IPS-20b (cell line): ENCODE measurements around the gene SORCS1.
A peak's percentile ranks its signal among the peaks of the same experiment; 100 is the strongest.

Source experiments
- H3K27ac ChIP-seq: one replicate; pipeline ENCODE4 v1.5.1; 2013; ENCODE audit warnings: low read length
- H3K27me3 ChIP-seq: 2 replicates; pipeline ENCODE4 v1.6.1; 2013; ENCODE audit warnings: mild to moderate bottlenecking, low read length, inconsistent platforms; ENCODE audit not compliant: insufficient read depth
- H3K36me3 ChIP-seq: 2 replicates; pipeline ENCODE4 v1.6.1; 2013; ENCODE audit warnings: low read depth, mild to moderate bottlenecking, inconsistent platforms, low read length, moderate library complexity; ENCODE audit not compliant: insufficient read depth
- H3K4me1 ChIP-seq: 2 replicates; pipeline ENCODE4 v1.6.1; 2013; ENCODE audit warnings: mild to moderate bottlenecking, control low read depth, inconsistent platforms, low read length, moderate library complexity; ENCODE audit not compliant: insufficient read depth
- H3K4me3 ChIP-seq: 2 replicates; pipeline ENCODE4 v1.5.1; 2013; ENCODE audit warnings: mild to moderate bottlenecking, low read length, inconsistent platforms
- H3K9ac ChIP-seq: 2 replicates; pipeline ENCODE4 v1.6.1; 2013; ENCODE audit warnings: low read depth, mild to moderate bottlenecking, inconsistent platforms, low read length, moderate library complexity
- H3K9me3 ChIP-seq: 2 replicates; pipeline ENCODE4 v1.6.1; 2013; ENCODE audit warnings: mild to moderate bottlenecking, low read depth, low read length, inconsistent platforms; ENCODE audit not compliant: insufficient read depth

Gene SORCS1

GRCh38 chr10:106711313-106711906 is 453.1 kb downstream of the SORCS1 start:
- H3K27me3 ChIP-seq, result no peaks in the 10 kb centered on the region
- peaks cover 15% of the 10 kb centered on the region for H3K4me1 ChIP-seq
- no peak overlapping the region for H3K27ac ChIP-seq
- no peaks in the 10 kb centered on the region for H3K36me3 ChIP-seq
- no peak overlapping the region for H3K4me3 ChIP-seq
- H3K9ac ChIP-seq, result no peak overlapping the region
- H3K9me3 ChIP-seq, result no peaks in the 10 kb centered on the region

DNA sequence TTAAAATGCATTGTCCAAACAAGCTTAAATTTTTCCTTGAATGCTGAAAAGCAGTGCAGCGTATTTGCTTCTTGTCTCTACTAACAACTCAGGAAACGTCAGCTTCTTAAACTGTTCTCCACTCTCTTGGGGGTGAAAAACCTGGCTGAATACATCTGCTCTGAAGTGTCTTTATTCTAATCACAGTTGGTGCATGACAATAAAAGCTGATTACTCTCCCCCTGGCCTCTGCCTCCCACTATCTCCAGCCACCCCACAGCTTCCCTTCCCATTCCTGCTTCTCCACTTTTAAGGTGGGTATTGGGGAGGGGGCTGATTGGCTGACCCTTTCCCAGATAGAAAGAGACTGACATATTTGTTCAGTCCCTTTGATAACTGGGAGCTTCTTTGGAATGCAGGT is 456.0 kb downstream of the SORCS1 start:
- H3K9ac ChIP-seq, result no peak overlapping the region
- no peaks in the 10 kb centered on the region for H3K27me3 ChIP-seq
- no peaks in the 10 kb centered on the region for H3K9me3 ChIP-seq
- H3K4me3 ChIP-seq, result peak overlapping the region; percentile 27; the same call in 1 of the 2 replicates
- no peaks in the 10 kb centered on the region for H3K36me3 ChIP-seq
- peak overlapping the region; percentile 67 for H3K27ac ChIP-seq
- H3K4me1 ChIP-seq, result peaks cover 15% of the 10 kb centered on the region

DNA sequence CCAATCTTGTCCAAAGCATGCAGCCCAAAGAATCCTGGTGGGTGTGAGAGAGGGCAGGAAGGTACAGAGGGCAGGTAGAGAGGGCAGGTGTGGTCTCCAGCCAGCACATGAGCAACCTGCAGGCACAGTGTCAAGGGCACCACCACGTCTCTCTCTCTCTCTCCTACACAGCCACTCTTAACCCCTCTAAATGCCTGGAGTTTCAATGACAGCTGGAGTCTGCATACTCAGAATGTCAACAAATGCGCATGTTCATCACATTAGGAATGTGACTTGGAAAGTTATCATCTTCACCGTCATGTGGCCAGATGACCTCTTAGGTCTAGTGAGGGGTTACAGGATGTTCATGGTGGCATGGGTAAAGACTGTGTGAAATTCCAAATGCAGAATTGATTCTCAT is 456.8 kb downstream of the SORCS1 start:
- no peaks in the 10 kb centered on the region for H3K27me3 ChIP-seq
- H3K9ac ChIP-seq, result no peak overlapping the region
- H3K9me3 ChIP-seq, result no peaks in the 10 kb centered on the region
- no peak overlapping the region for H3K27ac ChIP-seq
- no peaks in the 10 kb centered on the region for H3K36me3 ChIP-seq
- H3K4me3 ChIP-seq, result peak overlapping the region; percentile 6; the same call in 1 of the 2 replicates
- H3K4me1 ChIP-seq, result peaks cover 15% of the 10 kb centered on the region

DNA sequence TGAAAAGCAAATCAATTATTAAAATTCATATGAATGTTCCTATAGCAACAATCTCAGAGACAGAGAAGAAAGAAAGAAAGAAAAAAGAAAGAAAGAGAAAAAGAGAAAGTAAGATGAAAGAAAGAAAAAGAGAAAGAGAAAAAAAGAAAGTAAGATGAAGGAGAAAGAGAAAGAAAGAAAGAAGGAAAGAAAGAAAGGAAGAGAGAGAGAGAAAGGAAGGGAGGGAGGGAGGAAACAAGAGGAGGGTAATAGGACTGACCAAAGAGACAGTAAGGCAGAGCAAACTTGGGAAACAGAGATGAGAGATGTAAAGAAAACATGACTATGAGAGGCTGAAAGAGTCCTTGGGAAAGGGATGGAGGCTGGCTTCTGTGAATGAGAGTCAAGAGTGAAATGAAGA is 458.4 kb downstream of the SORCS1 start:
- H3K9me3 ChIP-seq, result no peaks in the 10 kb centered on the region
- no peak overlapping the region for H3K4me3 ChIP-seq
- no peaks in the 10 kb centered on the region for H3K36me3 ChIP-seq
- no peak overlapping the region for H3K27ac ChIP-seq
- H3K27me3 ChIP-seq, result no peaks in the 10 kb centered on the region
- peaks cover 15% of the 10 kb centered on the region for H3K4me1 ChIP-seq
- no peak overlapping the region for H3K9ac ChIP-seq

DNA sequence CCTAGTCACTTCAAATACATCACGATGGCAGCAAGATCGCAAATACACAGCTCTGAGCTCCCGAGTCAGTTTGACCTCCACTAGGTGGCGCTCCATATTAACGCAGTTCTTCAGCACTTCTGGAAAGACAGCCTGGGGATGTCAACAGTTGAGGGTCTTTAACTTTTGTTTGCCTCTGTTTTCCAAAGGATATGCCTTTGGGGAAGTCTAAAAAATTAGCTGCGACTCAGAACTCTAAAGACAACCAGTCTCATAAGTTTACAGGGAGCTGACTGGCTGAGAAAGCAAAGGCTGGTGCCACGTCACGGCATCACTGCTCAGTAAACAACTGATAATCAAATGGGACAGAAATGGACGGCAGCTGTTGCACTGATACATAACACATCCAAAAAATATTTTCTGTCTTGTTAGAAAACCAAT is 458.8 kb downstream of the SORCS1 start:
- H3K9ac ChIP-seq, result no peak overlapping the region

GRCh38 chr10:106696239-106696638 is 468.3 kb downstream of the SORCS1 start:
- H3K27me3 ChIP-seq, result no peaks in the 10 kb centered on the region
- no peaks in the 10 kb centered on the region for H3K4me1 ChIP-seq
- H3K9me3 ChIP-seq, result no peaks in the 10 kb centered on the region
- H3K9ac ChIP-seq, result no peak overlapping the region
- H3K36me3 ChIP-seq, result no peaks in the 10 kb centered on the region
- H3K4me3 ChIP-seq, result no peak overlapping the region
- no peak overlapping the region for H3K27ac ChIP-seq

More for the DNA sequence above, 458.8 kb downstream of the SORCS1 start:
- peaks cover 15% of the 10 kb centered on the region for H3K4me1 ChIP-seq
- no peak overlapping the region for H3K4me3 ChIP-seq
- H3K27me3 ChIP-seq, result no peaks in the 10 kb centered on the region
- no peaks in the 10 kb centered on the region for H3K36me3 ChIP-seq
- H3K9me3 ChIP-seq, result no peaks in the 10 kb centered on the region
- no peak overlapping the region for H3K27ac ChIP-seq

- Histone ChIP-seq H3K9me3 (no peaks in the 10 kb centered on the region), H3K4me3 (no peak overlapping the region), H3K4me1 (no peaks in the 10 kb centered on the region), H3K36me3 (no peaks in the 10 kb centered on the region), H3K27ac (no peak overlapping the region), H3K9ac (no peak overlapping the region), H3K27me3 (no peaks in the 10 kb centered on the region)
Observed at GRCh38 chr10:106694696-106695095, 469.8 kb downstream of the SORCS1 start.

DNA sequence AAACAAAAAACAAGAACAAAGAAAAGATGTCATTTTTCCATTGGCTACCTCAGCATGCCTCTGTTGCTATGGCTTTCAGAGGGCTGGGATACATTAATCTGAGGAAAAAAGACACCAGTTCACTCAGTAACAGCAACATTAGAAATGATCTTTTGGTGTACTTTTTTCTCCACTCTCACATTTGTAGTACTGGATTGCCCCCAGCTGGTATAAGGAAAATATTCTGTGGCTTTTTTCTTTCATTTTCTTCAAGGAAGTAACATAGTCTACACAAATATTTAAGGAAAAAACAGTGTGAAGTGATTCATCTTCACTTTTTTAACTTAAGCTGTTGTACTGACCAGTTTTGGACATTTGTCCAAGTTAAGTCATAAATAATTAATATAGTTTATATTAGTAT is 482.3 kb downstream of the SORCS1 start:
- H3K36me3 ChIP-seq, result no peaks in the 10 kb centered on the region

GRCh38 chr10:106680061-106680460 is 484.4 kb downstream of the SORCS1 start:
- Histone ChIP-seq H3K4me1 (no peaks in the 10 kb centered on the region), H3K36me3 (no peaks in the 10 kb centered on the region), H3K27me3 (no peaks in the 10 kb centered on the region), H3K4me3 (no peak overlapping the region), H3K9me3 (no peaks in the 10 kb centered on the region), H3K27ac (no peak overlapping the region), H3K9ac (no peak overlapping the region)

More for the DNA sequence above, 482.3 kb downstream of the SORCS1 start:
- Histone ChIP-seq H3K27me3 (no peaks in the 10 kb centered on the region), H3K9me3 (no peaks in the 10 kb centered on the region), H3K9ac (no peak overlapping the region), H3K4me3 (no peak overlapping the region), H3K27ac (no peak overlapping the region), H3K4me1 (no peaks in the 10 kb centered on the region)

DNA sequence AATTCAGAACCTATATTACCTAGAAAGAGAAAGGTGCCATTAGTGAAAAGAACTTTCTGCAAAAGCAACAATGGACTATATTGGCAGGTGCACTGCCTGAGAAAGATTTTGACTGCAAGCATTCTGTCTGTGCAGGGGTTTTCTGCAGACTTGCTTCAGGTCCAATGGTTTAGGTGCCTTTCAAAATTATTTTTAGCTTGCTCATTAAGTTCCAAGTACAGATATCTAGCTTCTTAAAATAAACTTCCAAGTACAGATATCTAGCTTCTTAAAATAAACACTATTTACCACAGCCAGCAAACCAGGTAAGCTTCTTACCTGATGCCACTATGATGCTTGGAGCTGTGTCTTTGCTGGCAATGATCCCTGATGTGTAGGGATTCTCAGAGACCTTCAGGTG is 485.2 kb downstream of the SORCS1 start:
- Histone ChIP-seq H3K9me3 (no peaks in the 10 kb centered on the region), H3K4me3 (no peak overlapping the region), H3K27me3 (no peaks in the 10 kb centered on the region), H3K4me1 (no peaks in the 10 kb centered on the region), H3K36me3 (no peaks in the 10 kb centered on the region), H3K27ac (no peak overlapping the region), H3K9ac (no peak overlapping the region)

GRCh38 chr10:106672517-106673175 is 491.9 kb downstream of the SORCS1 start:
- H3K4me1 ChIP-seq, result peaks cover 4% of the 10 kb centered on the region; the same call in 1 of the 2 replicates
- H3K4me3 ChIP-seq, result no peak overlapping the region
- no peak overlapping the region for H3K27ac ChIP-seq
- no peaks in the 10 kb centered on the region for H3K36me3 ChIP-seq
- H3K9ac ChIP-seq, result no peak overlapping the region
- H3K27me3 ChIP-seq, result no peaks in the 10 kb centered on the region
- H3K9me3 ChIP-seq, result no peaks in the 10 kb centered on the region

DNA sequence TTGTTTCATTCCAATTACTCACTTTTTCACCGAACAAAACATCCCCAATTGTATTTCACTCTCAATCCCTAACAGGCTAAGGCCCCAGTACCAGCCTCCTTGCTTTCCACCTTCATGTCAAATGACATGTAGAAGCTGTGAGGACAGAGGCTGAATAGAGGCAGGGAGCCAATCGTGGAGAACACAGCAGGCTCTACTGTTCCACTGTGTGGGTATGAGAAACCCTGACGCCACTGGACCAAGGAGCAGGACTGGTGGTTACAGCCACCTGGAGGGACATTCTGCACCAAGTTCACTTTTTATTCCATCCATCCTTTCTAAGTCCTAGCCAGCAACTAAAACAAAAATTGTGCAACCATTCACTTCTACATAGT is 502.8 kb downstream of the SORCS1 start:
- Histone ChIP-seq H3K36me3 (no peaks in the 10 kb centered on the region), H3K4me1 (no peaks in the 10 kb centered on the region), H3K27ac (no peak overlapping the region), H3K4me3 (no peak overlapping the region), H3K9ac (no peak overlapping the region), H3K27me3 (no peaks in the 10 kb centered on the region), H3K9me3 (no peaks in the 10 kb centered on the region)
